NB4 (cell line): ENCODE data around the gene PTGES3.

Source experiments
- CTCF ChIP-seq: IDR thresholded peaks from one replicate; pipeline ENCODE4 v1.5.1; 2012; ENCODE audit warnings: low read depth, low read length
- MAX ChIP-seq: IDR thresholded peaks from 2 replicates; pipeline ENCODE4 v1.6.1; 2011; ENCODE audit warnings: low read depth, low read length
- POLR2A ChIP-seq: IDR thresholded peaks from 2 replicates; pipeline ENCODE4 v1.6.1; 2011; ENCODE audit warnings: mild to moderate bottlenecking; ENCODE audit not compliant: insufficient read length; ENCODE audit errors: extremely low read depth

- TF ChIP-seq CTCF = no peak
- TF ChIP-seq POLR2A = no peak
- TF ChIP-seq MAX = no peak
Observed at GRCh38 chr12:56722832-56723231, 34.7 kb upstream of the PTGES3 start.
